Activated CD4-positive, CD25-positive, alpha-beta regulatory T cell treated with anti-CD3 and anti-CD28 coated beads, Interleukin-2, amount 50 U/mL, for 72 hours (primary cell): ENCODE measurements around the gene KMT5B.
"Not testable (repeated sequence)": the region's sequence is repeated elsewhere in the genome, so short reads cannot be mapped to it uniquely, and the experiment has no call there.

Source experiments
- DNase-seq: peaks from one replicate; pipeline ENCODE4 v3.0.0; 2021

KMT5B gene

DNA sequence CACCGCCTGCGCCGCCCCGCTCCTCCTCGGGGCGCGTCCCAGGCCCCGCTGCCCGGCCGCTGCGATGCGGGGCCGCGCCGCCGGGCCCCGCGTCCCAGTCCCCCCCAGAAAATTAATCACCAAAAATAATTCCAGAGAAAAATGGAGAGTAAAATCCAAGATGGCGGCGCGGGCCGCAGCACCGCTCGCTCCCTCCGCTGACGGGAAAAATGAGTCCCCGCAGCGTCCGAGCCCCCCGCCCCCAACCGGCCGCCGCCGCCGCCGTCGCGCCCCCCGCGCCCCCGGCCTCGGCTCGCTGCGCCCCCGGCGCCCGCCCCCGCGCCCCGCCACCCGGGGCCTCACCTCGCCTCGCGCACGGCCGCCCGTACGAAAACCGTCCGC, at the start of gene KMT5B:
TSS of gene KMT5B (minus strand) at position 162 of the 381 bp plus-strand sequence. CDS start 23,220 bp downstream, outside the sequence.
- DNase-seq = no peak

DNA sequence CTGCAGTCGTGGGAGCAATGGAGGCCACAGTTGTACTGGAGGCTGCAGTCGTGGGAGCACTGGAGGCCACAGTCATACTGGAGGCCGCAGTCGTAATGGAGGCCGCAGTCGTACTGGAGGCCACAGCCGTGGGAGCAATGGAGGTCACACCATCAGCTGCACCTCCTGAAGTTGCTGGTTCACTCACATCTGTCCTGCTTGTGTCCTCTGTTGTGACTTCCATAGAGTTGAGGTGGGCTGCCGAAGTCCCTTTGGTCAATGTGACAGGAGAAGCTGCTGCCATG, 49.4 kb upstream of the KMT5B start:
- DNase-seq = no peak

DNA sequence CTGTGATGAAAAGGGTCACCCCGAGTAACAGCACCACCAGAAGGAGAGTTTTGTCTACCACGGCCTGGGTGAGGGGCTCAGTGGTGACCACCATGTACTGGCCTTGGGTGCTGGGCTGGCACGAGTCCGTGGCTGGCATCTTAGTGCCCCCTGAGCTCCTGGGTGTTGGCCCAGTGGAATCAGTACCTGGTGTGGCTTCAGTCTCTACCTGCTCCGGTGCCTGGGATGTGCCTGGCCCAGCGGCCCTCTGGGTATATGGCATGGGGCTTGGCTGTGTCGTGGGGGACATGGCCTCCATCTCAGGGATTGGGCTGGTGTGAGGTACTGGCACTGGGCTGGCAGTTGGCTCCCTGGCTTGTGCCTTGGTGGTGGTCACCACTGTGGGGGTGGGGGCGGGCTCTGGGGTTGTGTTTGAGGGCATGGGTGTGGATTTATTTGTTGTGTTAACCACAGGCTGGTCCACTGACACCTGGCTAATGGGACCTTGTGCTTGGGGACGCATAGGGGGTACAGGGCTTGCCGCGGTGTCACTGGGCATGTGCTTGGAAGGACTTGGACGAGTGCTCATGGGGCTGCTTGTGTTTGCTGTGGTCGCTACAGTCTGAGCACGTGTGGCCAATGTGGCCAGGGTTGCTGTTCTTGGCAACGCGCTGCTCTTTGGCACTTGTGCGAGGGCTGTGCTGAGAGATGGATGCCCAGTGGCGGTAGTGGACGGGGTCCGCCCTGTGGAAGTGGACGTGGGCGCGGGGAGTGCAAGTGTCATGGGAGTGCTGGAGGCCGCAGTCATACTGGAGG, 48.9 kb upstream of the KMT5B start:
- no peak for DNase-seq

DNA sequence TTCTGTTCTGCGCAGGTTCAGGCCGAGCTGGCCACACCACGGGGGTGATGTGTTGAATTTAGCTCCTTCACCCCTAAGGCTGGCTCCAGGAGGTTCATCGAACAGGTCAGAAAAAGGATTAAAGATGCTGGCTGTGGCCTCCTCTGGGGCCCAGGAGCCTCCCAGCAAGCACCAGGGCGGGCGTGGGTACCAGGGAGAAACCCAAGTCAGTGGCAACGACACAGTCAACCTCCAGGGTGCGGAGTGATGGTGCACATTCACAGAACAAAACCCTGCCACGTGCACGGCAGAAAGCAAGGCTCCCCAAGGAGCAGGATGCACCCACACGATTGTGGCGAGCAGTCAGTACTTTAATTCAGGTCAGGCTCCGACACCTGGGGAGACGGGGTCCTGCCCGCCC, 47.9 kb upstream of the KMT5B start:
- no peak for DNase-seq

DNA sequence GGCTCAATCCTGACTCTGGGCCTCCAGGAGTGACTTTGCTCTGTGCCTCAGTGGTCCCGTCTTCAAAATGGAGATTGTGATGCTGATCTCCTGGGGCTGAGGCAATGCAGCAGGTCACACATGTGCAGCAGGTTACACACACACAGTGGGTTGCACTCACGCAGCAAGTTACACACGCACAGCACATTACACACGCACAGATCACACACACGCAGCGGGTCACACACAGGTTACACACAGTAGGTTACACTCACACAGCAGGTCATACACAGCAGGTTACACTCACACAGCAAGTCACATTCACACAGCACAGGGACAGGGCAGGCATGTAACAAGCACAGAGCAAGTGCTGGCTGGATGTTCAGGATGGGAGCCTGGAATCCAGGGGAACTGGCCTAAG, 47.4 kb upstream of the KMT5B start:
- DNase-seq = no peak

DNA sequence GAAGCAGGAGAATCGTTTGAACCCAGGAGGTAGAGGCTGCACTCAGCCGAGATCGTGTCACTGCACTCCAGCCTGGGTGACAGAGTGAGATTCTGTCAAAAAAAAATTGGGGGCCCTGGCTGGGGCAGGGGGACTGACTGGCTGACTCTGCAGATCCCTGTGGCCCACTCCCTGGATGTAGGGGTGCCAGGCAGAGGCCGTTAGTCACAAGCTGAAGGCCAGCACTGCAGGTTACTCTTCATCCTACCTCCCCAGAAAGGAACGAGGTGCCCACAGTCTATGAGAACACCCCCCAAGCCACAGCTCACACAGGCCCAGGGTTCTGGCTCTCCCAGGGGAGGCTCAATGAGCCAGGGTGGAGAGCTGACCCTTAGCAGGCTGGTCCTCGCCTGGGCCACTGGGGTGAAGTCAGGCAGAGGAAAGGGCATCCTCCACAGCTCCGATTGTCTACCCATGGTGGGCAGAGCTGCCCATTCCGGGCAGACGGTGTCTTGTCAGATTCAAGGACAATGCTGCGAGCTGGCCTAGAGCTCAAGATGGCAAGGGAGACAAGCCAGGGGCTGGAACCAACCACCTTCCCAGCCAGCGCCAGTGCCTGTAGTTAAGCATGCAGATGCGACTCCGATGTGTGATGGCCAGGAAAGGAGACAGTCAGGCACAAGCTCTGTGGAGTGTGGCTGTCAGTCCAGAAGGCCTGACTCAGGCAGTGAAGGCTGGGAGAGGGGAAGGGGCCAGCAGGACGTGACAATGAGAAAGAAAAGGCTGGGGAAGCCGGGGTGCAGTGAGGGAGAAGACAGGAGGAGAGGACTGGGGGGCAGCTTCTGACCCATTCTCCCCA, 46.2 kb upstream of the KMT5B start:
- no peak for DNase-seq

DNA sequence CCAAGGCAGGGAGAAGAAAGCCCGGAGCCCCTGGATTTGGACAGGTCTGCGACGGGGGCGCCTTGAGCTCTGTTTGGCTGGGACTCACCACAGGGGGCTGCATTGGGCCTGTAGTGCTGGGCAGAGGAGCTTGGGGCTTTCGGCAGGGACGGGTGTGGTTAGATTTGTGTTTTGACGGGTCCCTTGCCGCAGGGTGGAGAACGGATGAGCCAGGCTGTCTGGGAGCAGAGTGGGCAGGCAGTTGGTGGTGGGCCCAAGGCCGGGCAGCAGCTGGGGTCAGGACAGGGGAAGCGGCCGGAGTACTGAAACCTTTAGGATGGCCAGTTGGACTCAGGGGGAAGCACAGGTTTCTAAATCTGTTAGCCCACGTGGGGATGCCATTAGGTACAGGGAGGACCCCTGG, 45.3 kb upstream of the KMT5B start:
- no peak for DNase-seq

DNA sequence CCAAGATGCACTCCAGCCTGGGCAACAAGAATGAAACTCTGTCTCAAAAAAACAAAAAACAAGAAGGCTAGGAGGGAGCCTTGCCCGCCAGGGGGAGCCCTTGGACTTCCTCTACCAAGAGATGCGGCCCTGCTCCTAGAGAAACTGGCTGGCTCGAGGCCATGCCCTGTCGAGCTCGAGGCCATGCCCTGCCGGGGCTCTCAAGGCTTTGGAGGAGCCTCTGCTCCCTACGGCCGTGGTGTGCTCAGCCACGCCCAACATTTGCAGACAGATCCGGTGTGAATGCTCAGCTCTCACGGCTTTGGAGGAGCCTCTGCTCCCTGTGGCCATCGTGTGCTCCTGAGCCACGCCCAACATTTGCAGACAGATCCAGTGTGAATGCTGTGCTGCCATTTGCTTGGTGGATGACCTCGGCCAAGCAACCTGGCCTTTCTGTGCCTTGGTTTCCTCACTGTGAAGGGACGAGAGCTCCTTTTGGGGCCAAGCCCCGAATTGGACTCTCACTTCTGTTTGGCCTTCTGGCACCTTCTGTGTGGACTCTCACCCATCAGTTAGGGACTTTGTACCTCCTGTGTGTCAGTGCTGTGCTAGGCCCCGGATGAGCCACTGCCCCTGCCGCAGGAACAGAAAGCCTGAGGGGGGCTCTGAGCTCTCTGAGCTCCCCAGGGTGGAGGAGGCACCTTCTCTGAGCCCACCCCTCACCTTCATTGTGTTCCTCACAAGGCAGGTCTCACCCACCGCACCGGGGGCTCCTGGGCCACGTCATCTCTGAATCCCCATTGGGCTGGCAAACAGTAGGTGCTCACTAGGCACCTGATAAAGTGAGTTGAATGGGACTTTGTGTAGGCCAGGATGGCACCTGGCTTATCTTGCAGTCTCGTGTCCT, 44.6 kb upstream of the KMT5B start:
- peak; percentile 95 for DNase-seq

DNA sequence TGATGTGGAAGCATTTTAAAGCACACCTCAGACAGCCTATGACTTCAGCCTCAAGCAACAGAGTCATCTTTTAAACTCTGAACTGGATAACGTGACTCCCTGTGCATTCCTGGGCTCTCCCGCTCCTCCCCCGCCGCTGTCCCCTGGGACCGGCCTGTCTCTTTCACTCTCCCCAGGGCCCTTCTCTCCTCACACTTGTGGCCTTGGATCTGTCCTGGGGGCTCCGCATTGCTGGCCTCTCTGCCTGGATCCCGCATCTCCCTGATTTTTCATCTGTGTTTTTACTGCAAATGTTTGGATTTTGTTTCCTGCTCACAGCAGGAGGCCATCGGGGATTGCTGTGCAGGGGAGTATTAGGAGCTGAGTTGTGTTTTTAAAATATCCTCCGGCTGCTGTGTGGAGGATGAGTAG, 43.2 kb upstream of the KMT5B start:
- DNase-seq = no peak

DNA sequence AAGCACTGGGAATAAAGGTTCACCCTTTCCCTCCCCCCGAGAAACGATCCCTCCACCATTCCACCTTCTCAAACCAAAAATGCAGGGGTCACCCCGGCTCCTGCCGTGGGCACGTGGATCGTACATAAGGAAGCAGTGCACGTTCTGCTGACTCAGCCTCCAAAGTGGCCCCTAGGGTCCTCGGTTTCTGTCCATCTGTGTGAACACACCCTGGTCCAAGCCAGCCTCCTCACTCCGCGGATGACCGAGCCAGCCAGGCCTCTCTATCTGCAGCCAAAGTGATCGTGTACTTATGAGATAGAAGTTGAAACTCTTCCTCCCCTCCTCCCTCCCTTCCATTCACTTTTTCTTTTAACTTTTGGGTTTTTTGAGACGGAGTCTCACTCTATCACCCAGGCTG, 42.4 kb upstream of the KMT5B start:
- DNase-seq = no peak

DNA sequence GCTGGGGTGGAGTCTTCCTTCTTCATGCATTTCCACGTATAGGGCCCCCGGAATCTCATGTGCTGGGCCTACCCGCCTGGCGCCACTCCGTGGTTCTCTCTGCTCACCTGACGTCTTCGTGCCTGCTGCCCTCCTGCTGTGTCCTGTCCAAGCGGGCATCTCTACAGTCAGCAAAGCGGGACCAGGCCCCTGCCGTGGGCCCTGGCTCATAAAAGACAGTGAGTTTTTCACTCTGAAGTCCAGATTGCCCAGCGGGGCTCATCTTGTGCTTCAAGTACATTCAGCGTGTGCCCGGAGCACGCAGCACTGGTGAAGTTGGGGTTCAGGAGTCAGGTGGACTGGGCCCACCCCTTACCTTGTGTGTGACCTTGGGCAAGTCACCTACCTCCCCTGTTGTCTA, 41.3 kb upstream of the KMT5B start:
- DNase-seq = no peak

DNA sequence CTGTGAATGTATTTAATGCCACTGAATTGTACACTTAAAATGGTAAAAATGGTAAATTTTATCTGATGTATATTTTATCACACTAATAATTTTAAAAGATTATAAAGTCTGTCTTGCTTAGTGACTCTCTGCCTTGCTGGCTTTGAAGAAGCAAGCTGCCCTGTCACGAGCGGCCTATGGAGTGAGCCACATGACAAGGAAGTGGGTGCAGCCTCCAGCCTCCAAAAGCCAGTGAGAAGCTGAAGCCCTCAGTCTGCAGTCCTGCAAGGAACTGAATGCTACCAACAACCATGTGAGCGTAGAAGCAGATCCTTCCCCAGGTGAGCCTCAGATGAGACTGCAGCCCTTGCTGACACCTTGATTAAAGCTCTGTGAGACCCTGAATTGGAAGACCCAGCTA, 38.7 kb upstream of the KMT5B start:
- no peak for DNase-seq

DNA sequence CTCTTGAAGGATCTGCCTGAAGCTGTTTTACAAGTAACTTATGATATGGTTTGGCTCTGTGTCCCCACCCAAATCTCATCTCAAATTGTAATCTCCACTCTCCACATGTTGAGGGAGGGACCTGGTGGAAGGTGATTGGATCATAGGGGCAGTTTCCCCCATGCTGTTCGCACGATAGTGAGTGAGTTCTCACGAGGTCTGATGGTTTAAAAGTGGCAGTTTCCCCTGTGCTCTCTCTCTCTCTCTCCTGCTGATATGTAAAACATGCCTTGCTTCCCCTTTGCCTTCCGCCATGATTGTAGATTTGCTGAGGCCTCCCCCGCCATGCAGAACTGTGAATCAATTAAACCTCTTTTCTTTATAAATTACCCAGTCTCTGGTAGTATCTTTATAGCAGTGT, 31.8 kb upstream of the KMT5B start:
- DNase-seq = not testable (repeated sequence)

DNA sequence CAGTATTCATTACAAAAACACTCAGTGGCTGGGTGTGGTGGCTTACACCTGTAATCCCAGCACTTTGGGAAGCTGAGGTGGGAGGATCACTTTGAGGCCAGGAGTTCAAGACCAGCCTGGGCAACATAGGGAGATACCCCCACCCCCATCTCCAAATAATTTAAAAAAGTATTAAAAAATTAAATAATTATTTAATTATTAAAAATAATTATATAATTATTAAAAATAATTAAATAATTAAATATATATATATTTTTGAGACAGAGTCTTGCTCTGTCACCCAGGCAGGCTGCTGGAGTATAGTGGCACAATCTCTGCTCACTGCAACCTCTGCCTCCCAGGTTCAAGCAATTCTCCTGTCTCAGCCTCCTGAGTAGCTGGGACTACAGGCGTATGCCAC, 30.8 kb upstream of the KMT5B start:
- DNase-seq = not testable (repeated sequence)

DNA sequence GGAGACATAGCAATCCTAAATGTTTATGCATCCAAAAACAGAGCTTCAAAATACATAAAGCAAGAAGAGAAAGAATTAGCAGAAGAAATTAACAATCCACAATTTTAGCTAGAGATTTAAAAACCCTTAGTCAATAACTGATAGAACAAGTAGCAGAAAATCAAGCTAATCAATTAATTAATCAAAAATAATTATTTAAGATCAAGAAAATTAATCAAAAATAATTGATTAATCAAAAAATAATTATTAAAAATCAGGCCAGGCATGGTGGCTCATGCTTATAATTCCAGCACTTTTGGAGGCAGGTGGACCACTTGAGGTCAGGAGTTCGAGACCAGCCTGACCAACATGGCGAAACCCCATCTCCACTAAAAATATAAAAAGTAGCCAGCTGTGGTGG, 29.5 kb upstream of the KMT5B start:
- DNase-seq = no peak

DNA sequence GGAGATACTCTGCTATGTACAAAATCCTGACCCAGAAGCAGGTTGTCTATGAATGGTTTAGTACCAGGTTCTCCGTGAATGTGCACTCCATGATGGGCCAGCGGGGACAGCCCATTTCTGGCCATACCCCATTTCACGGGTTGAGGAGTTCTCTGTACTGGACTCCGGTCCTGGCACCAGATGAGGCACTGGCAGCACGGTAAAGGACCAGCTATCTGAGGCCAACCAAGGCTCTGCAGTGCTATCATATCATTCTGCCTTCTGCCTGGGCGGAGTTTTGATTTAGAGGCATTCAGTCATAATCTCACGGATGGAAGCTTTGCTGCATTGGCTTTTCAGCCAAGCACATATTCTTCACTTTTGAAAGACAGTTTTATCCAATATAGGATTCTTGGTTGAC, 18.5 kb upstream of the KMT5B start:
- no peak for DNase-seq

DNA sequence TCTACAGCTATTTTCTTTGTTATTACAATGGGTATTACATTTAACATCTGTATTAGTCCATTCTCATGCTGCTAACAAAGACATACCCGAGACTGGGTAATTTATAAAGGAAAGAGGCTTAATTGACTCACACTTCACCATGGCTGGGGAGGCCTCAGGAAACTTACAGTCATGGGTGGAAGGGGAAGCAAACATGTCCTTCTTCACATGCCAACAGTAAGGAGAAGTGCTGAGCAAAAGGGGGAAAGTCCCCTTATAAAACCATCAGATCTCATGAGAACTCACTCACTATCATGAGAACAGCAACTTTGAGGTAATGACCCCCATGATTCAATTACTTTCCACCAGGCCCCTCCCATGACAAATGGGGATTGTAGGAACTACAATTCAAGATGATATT, 16.5 kb upstream of the KMT5B start:
- no peak for DNase-seq

DNA sequence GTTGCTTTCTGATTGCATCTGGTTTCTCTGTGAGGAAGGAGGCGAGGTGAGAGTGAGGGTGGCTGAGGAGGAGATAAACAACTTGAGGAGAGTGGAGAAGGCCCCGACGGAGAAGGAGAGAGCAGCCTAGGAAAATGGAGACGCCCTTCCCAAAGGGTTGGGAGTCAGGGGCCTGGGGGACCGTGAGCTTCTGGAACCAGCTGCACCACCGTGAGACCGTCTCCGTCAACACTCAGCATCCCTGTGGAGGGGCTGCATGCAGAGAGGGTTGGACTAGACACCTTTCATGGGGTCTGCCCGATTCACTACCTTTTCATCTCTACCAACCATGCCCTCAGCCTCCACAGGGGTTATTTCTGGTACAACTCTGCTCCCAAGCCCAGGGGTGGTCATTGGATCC, 13.3 kb upstream of the KMT5B start:
- DNase-seq = no peak

DNA sequence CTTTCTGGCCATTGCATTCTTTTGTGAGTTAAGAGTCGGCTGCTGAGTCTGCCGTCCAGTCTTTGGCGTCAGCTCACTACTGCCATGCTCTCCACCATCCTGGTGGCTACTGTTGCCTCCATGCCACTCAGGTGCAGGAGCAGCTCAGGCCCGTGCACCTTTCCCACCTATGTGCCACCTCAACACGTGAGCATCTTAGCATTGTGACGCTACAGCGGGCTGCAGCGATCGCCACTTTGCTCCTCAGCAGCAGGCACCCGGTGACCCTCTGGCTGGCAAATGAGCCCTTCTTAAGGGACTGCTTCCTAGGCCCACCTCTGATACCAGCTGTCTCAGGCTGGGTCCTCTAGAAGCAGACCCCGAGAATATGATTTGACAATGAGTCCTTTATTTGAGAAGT, 11.5 kb upstream of the KMT5B start:
- DNase-seq = no peak

DNA sequence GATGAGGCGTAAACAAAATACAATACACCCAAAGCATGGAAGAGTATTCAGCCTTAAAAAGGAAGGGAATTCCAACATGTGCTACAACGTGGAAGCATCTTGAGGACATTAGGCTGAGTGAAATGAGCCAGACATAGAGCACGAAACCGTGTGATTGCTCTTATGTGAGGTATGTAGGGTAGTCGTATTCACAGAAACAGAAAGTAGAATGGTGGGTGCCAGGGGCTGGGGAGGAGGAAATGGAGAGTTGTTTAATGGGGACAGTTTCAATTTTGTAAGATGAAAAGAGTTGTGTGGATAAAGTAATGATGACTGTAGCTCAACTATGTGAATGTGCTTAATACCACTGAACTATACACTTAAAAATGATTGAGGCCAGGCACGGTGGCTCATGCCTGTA, 10.2 kb upstream of the KMT5B start:
- DNase-seq = no peak

DNA sequence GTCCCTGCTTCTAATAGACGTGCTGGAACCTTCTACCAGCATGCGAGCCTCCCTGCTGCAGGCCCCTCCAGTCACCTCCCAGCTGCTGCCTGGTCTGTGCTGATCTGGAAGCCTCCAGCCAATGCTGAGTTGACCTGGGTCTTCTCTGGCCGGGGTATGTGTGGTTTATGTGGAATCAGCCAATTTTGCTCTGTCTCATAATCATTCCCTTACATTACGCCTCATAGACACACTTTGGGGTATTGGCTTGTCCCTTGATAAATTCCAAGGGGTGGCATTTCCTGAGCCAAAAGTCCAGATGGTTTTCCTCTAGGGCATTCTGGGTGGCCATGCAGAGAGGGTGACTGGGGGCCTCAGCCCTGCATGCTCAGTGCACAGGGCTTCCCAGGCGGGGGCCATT, 8.3 kb upstream of the KMT5B start:
- DNase-seq = no peak

DNA sequence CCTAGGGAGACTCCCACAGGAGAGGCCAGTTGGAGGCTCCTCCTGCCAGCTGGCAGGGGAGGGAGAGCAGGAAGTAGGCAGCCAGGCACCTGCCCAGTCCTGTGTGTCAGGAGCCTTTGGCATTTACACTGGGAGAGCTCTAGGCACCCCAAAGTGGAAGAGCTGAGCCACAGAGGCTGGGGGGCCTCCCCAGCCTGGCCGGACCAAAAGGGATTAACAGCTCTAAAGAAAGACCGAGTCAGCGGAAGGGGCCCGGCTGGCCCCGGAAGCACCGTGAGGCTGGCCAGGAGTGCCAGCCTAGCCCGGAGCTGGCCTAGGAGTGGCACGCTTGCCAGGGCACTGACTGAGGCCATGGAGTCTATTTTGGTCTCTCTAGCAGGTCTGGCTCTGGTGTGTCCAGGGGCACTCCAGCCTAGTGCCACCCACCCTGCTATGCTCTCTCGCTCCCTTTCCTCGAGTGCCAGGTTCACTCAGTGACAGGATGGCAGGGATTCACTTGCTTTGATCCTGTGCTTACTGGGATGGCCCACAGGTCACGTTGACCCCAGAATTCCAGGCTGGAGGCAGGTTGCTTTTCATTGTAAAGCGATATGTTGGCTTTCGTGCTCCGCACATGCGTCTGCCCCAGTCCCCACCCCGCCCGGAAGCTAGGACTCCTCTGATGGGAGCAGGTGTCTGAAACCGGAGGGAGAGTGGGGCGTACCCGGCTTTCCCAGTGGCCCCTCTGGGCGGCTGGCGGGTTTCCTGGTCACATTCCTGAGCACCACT, 3.3 kb upstream of the KMT5B start:
- no peak for DNase-seq
